Activated naive CD8-positive, alpha-beta T cell treated with anti-CD3 and anti-CD28 coated beads, Interleukin-2, amount 10 ng/mL, durations not matched to agents 7 days and 5 days (primary cell): ENCODE measurements around the gene SAP30. TPM values are rescaled to one million over a fixed set of nuclear protein-coding genes. Genes with fewer than 3 reads are reported as not detected.

Experiments
- ATAC-seq: fragments of 150-1000 bp; cut with Tn5 transposase; one replicate; pipeline ENCODE4 v1.10.0; 2021; ENCODE audit warnings: low read depth, moderate library complexity
- POLR2A ChIA-PET: fragments of 350-600 bp; sonication (Branson Sonifier 250); formaldehyde crosslinking; loops from one replicate; lab custom pipeline; 2021; ENCODE audit warnings: antibody characterized with exemption; lab: Charles Lee
- DNase-seq: peaks from one replicate; pipeline ENCODE4 v3.0.0; 2021
- H3K27ac Mint-ChIP-seq: one replicate; pipeline ENCODE4 v1.8.0; 2022; ENCODE audit warnings: mild to moderate bottlenecking, mixed read lengths
- H3K27me3 Mint-ChIP-seq: one replicate; pipeline ENCODE4 v1.8.0; 2022; ENCODE audit warnings: mild to moderate bottlenecking, moderate library complexity, mixed read lengths
- H3K36me3 Mint-ChIP-seq: one replicate; pipeline ENCODE4 v1.8.0; 2021; ENCODE audit warnings: mild to moderate bottlenecking, mixed read lengths
- H3K4me1 Mint-ChIP-seq: one replicate; pipeline ENCODE4 v1.8.0; 2021; ENCODE audit warnings: mixed read lengths
- H3K4me3 Mint-ChIP-seq: one replicate; pipeline ENCODE4 v1.8.0; 2022; ENCODE audit warnings: mild to moderate bottlenecking, moderate library complexity, mixed read lengths
- H3K9me3 Mint-ChIP-seq: one replicate; pipeline ENCODE4 v1.8.0; 2021; ENCODE audit warnings: mixed read lengths
- total RNA-seq, 2 experiments: library from RNA; stranded (reverse); gene quantifications; one replicate each; pipeline ENCODE4 v1.2.3, GENCODE V29; 2021

The SAP30 gene
- total RNA-seq, 2 experiments from 2014 or later: 15.5 to 16.4 TPM

GRCh38 chr4:173343832-173344397, 26.8 kb upstream of the SAP30 start:
- DNase-seq: no peak
- ATAC-seq: no peak
- H3K27ac Mint-ChIP-seq: no peak overlapping the region
- no peaks in the 10 kb centered on the region for H3K36me3 Mint-ChIP-seq
- no peaks in the 10 kb centered on the region for H3K9me3 Mint-ChIP-seq
- no peaks in the 10 kb centered on the region for H3K4me1 Mint-ChIP-seq
- no peak overlapping the region for H3K4me3 Mint-ChIP-seq
- POLR2A ChIA-PET: no interaction called here
- peaks cover 35% of the 10 kb centered on the region for H3K27me3 Mint-ChIP-seq

GRCh38 chr4:173345648-173346047, 25.1 kb upstream of the SAP30 start:
- peaks cover 33% of the 10 kb centered on the region for H3K27me3 Mint-ChIP-seq
- ATAC-seq: no peak
- no peak overlapping the region for H3K4me3 Mint-ChIP-seq
- no peak for DNase-seq
- no peak overlapping the region for H3K27ac Mint-ChIP-seq
- H3K9me3 Mint-ChIP-seq: no peaks in the 10 kb centered on the region
- POLR2A ChIA-PET: no interaction called here
- H3K36me3 Mint-ChIP-seq: peaks cover 2% of the 10 kb centered on the region
- no peaks in the 10 kb centered on the region for H3K4me1 Mint-ChIP-seq

DNA sequence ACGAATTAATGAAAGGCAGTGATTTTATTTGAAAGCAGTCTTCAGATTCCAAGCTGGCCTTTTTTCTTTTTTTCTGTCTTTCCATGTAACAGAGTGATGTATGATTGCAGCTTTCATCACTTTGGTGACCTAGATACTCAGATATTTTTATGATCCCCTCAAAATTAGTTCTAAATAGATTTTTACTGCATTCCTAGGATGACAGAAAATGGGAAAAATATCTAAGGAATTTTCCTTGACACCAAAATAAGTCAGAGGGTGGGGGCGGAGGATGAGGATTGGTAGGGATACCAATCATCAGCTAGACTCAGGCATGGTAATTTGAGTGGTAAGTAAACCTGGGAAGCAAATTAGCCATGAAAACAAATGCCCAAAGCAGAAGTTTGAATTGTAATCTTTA, 24.7 kb upstream of the SAP30 start:
- Mint-ChIP-seq H3K27me3 (peaks cover 29% of the 10 kb centered on the region), H3K9me3 (no peaks in the 10 kb centered on the region), H3K27ac (no peak overlapping the region), H3K36me3 (peaks cover 2% of the 10 kb centered on the region), H3K4me1 (no peaks in the 10 kb centered on the region), H3K4me3 (no peak overlapping the region)
- no peak for DNase-seq
- POLR2A ChIA-PET: interaction anchor here (1.1 to 2.0 kb wide), 2 partner anchors 12 to 13 kb away, joined by 3 to 5 read pairs; partner anchors contain the start of gene HMGB2
- no peak for ATAC-seq

DNA sequence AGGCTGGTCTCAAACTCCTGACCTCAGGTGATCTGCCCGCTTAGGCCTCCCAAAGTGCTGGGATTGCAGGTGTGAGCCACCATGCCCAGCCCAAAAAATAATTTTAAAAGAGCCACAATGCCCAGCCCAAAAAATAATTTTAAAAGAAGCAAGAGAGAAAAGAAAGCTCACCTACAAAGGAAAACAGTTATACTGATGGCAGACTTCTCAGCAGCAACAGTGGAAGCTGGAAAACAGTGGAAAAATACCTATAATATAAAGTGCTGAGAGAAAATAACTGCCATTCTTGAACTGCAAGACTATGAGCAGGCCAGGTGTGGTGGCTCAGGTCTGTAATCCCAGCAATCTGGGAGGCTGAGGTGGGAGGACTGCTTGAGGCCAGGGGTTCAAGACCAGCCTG, 23.3 kb upstream of the SAP30 start:
- Mint-ChIP-seq H3K9me3 (no peaks in the 10 kb centered on the region), H3K27me3 (peaks cover 25% of the 10 kb centered on the region), H3K36me3 (peaks cover 2% of the 10 kb centered on the region), H3K4me1 (no peaks in the 10 kb centered on the region), H3K27ac (no peak overlapping the region), H3K4me3 (no peak overlapping the region)
- DNase-seq: no peak
- POLR2A ChIA-PET: interaction anchor here (0.7 to 2.0 kb wide), 2 partner anchors 13 to 14 kb away, joined by 3 to 5 read pairs; partner anchors contain the start of gene HMGB2
- no peak for ATAC-seq

- no peak for ATAC-seq
- POLR2A ChIA-PET: interaction anchor here (1.2 kb wide), 1 partner anchor 23 kb away, joined by 4 read pairs; no protein-coding TSS in a partner anchor
- no peak overlapping the region for H3K4me3 Mint-ChIP-seq
These were observed 12.8 kb upstream of the SAP30 start for GRCh38 chr4:173357939-173358338.

DNA sequence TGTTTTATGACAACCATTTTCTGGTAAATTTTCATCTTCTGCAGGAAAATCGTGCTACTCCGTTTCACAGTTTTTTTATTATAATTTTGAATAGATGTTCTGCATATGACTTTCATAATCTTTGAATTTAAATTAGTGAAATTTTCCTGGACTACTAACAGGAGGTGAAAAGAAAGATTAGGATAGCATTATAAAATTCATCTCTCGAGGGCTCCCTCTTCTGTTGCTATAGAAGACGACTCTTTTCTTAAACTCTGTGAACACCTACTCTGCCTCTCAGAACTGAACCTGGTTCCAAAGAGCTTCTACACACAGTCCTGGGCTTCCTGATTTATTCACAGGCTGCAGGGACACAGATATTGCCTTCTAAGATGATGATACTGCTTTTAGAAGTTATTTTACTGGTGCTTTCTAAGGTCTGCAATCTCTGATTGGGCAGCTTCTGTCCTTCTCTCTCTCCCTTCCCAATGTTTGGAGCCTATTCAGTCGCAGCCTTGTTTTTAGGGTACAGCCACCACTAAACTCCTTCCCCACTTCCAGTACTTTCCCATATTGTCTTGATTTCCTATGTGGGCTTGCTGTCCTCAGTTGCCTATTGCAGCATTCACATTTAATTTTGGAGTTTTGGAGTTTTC, 10.1 kb upstream of the SAP30 start:
- Mint-ChIP-seq H3K36me3 (peaks cover 11% of the 10 kb centered on the region), H3K4me3 (no peak overlapping the region), H3K9me3 (no peaks in the 10 kb centered on the region), H3K4me1 (peaks cover 14% of the 10 kb centered on the region), H3K27ac (no peak overlapping the region), H3K27me3 (peaks cover 3% of the 10 kb centered on the region)
- ATAC-seq: no peak
- no peak for DNase-seq
- POLR2A ChIA-PET: interaction anchor here (0.9 to 1.0 kb wide), 2 partner anchors 9 to 26 kb away, joined by 3 to 4 read pairs; partner anchors contain the start of gene HMGB2

More at GRCh38 chr4:173357939-173358338, 12.8 kb upstream of the SAP30 start:
- no peak for DNase-seq
- peaks cover 15% of the 10 kb centered on the region for H3K27me3 Mint-ChIP-seq
- no peak overlapping the region for H3K27ac Mint-ChIP-seq
- no peaks in the 10 kb centered on the region for H3K9me3 Mint-ChIP-seq
- no peaks in the 10 kb centered on the region for H3K36me3 Mint-ChIP-seq
- peaks cover 4% of the 10 kb centered on the region for H3K4me1 Mint-ChIP-seq

- DNase-seq (no peak), ATAC-seq (no peak)
- POLR2A ChIA-PET: no interaction called here
- no peak overlapping the region for H3K27ac Mint-ChIP-seq
- no peak overlapping the region for H3K4me3 Mint-ChIP-seq
- H3K9me3 Mint-ChIP-seq: no peaks in the 10 kb centered on the region
- peaks cover 28% of the 10 kb centered on the region for H3K4me1 Mint-ChIP-seq
- peaks cover 15% of the 10 kb centered on the region for H3K36me3 Mint-ChIP-seq
- peaks cover 3% of the 10 kb centered on the region for H3K27me3 Mint-ChIP-seq
These were observed 8.1 kb upstream of the SAP30 start for GRCh38 chr4:173362666-173363065.

DNA sequence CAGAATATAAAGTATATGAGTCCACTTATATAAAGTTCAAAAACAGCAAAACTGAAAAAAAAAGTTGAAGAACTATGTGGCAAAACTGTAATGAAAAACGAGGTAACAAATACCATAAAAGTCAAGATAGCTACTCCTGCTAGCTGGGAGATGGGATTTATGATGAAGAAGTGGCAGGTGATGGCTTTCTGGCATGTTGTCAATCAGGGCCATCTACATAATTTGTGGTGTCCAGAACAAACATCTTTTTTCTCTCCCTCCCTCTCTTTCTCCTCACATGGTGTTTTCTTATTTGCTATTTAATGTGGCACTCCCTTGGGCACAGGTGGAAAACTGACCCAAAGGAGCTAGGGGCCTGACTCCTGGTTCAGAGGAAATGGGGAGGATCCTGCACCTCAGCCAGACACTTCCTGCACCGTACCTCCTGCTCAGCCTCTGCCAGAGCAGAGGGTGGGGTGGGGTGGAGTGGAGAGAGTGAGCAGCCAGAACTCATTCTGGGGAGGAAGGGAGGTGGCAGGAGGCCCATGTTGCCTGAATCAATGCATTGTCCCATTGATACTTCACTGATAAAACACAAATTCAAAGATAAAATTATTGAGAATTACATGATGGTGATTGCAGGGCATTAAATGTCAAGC, 5.3 kb upstream of the SAP30 start:
- peaks cover 18% of the 10 kb centered on the region for H3K36me3 Mint-ChIP-seq
- H3K4me1 Mint-ChIP-seq: peaks cover 32% of the 10 kb centered on the region
- H3K27ac Mint-ChIP-seq: peak overlapping the region; percentile 32
- peak; percentile 11 for ATAC-seq
- POLR2A ChIA-PET: interaction anchor here (2.4 kb wide), 1 partner anchor 31 kb away, joined by 15 read pairs; the partner anchor contains the start of gene HMGB2
- peak overlapping the region; percentile 31 for H3K4me3 Mint-ChIP-seq
- DNase-seq: no peak
- no peaks in the 10 kb centered on the region for H3K27me3 Mint-ChIP-seq
- H3K9me3 Mint-ChIP-seq: no peaks in the 10 kb centered on the region

GRCh38 chr4:173367285-173367684, 3.5 kb upstream of the SAP30 start:
- peak overlapping the region; percentile 74 for H3K27ac Mint-ChIP-seq
- no peak for DNase-seq
- peaks cover 21% of the 10 kb centered on the region for H3K36me3 Mint-ChIP-seq
- peak overlapping the region; percentile 73 for H3K4me3 Mint-ChIP-seq
- H3K4me1 Mint-ChIP-seq: peaks cover 34% of the 10 kb centered on the region
- no peaks in the 10 kb centered on the region for H3K9me3 Mint-ChIP-seq
- no peak for ATAC-seq
- POLR2A ChIA-PET: interaction anchor here (0.9 to 7.1 kb wide), 2 partner anchors 8 to 34 kb away, joined by 3 to 404 read pairs; partner anchors contain the start of gene HMGB2
- no peaks in the 10 kb centered on the region for H3K27me3 Mint-ChIP-seq

DNA sequence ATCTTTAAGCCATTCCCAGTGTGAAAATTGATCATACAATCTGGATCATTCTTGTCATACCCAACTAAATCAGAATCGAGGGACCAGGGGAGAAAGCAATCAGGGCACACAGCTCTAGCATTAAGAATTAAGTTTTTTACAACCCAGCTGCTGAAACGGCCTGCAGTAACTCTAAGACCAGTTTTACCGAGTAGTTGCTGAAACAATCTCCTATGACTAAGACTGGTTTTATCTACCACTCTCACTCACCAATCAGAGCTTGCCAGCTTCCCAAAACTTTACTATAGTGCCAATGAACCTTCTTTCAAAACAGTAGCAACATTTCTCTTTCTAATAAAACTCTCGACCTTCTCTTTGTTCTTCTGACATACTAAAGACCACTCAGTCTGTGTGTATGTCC, 2.8 kb upstream of the SAP30 start:
- peak overlapping the region; percentile 100 for H3K4me3 Mint-ChIP-seq
- ATAC-seq: no peak
- no peaks in the 10 kb centered on the region for H3K27me3 Mint-ChIP-seq
- peak overlapping the region; percentile 63 for H3K27ac Mint-ChIP-seq
- no peak for DNase-seq
- POLR2A ChIA-PET: interaction anchor here (0.9 to 7.1 kb wide), 2 partner anchors 9 to 35 kb away, joined by 3 to 404 read pairs; partner anchors contain the start of gene HMGB2
- H3K9me3 Mint-ChIP-seq: no peaks in the 10 kb centered on the region
- peaks cover 24% of the 10 kb centered on the region for H3K36me3 Mint-ChIP-seq
- peaks cover 38% of the 10 kb centered on the region for H3K4me1 Mint-ChIP-seq

DNA sequence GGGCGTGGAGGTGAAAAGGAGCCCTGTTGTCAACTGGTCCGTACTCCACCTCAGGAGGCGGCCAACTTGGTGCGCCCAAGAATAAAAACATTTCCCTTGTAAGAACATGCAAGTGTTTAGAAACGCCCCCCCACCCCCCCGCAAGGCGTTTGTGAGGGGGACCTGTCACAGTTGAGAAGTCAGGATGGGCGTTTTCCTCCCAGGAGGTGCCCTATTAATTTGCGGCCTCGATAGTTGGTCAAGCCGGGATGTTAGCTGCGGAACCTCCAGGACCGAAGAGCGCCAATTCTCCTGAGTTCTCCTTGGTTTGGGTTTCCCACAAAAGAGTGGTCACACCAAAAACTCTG, 651 bp upstream of the SAP30 start:
- peak overlapping the region; percentile 95 for H3K27ac Mint-ChIP-seq

DNA sequence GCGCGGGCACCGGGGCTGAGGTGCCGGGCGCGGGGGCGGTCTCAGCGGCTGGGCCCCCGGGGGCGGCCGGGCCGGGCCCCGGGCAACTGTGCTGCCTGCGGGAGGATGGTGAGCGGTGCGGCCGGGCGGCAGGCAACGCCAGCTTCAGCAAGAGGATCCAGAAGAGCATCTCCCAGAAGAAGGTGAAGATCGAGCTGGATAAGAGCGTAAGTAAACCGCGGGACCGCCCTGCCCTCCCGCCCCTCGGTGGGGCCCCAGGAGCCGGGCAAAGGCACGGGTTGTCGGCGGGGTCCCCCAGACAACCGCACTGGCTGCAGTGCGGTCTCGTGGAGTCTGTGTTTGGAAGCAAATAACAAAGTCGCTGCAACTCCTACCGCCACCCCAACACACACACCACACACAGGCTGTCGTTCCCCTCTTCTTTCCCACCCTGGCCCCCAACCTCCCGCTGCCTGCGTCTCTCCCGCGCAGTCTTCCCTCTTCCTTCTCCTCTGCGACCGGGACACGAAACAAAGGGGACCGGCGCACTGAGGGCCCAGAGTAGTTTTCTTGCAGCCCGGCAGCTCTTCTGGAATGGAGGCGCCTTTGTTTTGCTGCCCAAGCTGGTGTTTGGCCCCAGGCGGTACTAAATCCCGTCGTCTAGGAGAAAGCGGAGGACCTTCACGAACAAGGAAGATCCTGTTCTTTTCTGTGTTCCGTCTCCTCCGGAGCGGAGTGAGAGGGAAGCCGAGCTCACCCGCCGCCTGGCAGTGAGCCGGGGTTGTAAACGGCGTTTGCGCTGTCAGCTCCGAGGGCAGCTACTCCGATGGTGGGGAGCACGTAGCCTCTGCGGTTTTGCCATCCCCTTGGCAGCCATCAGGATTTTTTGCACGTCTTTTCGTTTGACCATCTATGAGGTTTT, 788 bp downstream of the SAP30 start:
- H3K36me3 Mint-ChIP-seq: peaks cover 26% of the 10 kb centered on the region
- peak overlapping the region; percentile 85 for H3K27ac Mint-ChIP-seq
- H3K4me3 Mint-ChIP-seq: peak overlapping the region; percentile 99
- no peaks in the 10 kb centered on the region for H3K9me3 Mint-ChIP-seq
- POLR2A ChIA-PET: interaction anchor here (0.6 to 7.1 kb wide), 8 partner anchors 39 to 1151 kb away, joined by 3 to 404 read pairs (median 4); partner anchors contain the start of genes GALNT7, HMGB2 and HPGD
- DNase-seq (peak; percentile 59), ATAC-seq (peak; percentile 10)
- no peaks in the 10 kb centered on the region for H3K27me3 Mint-ChIP-seq
- peaks cover 29% of the 10 kb centered on the region for H3K4me1 Mint-ChIP-seq

More for the DNA sequence above, 651 bp upstream of the SAP30 start:
- ATAC-seq (peak; percentile 17), DNase-seq (no peak)
- H3K4me3 Mint-ChIP-seq: peak overlapping the region; percentile 100
- H3K4me1 Mint-ChIP-seq: peaks cover 43% of the 10 kb centered on the region
- H3K27me3 Mint-ChIP-seq: no peaks in the 10 kb centered on the region
- H3K9me3 Mint-ChIP-seq: no peaks in the 10 kb centered on the region
- POLR2A ChIA-PET: interaction anchor here (0.7 to 7.1 kb wide), 10 partner anchors 9 to 1152 kb away, joined by 3 to 404 read pairs (median 3); partner anchors contain the start of genes CEP44, FBXO8, GALNT7 and HMGB2
- peaks cover 26% of the 10 kb centered on the region for H3K36me3 Mint-ChIP-seq
